Activated CD8-positive, alpha-beta T cell treated with anti-CD3 and anti-CD28 coated beads for 36 hours (primary cell): Measurements from ENCODE around the gene GSAP. TPM values are rescaled to one million over a fixed set of nuclear protein-coding genes. Genes with fewer than 3 reads are reported as not detected.

Source experiments
- ATAC-seq: fragments of 200-7000 bp; cut with Tn5 transposase; one replicate; pipeline ENCODE4 v1.10.0; 2021; ENCODE audit warnings: mild to moderate bottlenecking, moderate library complexity
- CTCF ChIA-PET: fragments of 350-600 bp; sonication (Branson Sonifier 250); formaldehyde crosslinking; loops from one replicate; lab custom pipeline; 2021; ENCODE audit warnings: antibody characterized with exemption; lab: Charles Lee
- POLR2A ChIA-PET: fragments of 350-600 bp; sonication (Branson Sonifier 250); formaldehyde crosslinking; loops from one replicate; lab custom pipeline; 2021; ENCODE audit warnings: antibody characterized with exemption; lab: Charles Lee
- DNase-seq: peaks from one replicate; pipeline ENCODE4 v3.0.0-alpha.2; 2020
- H3K27ac Mint-ChIP-seq: one replicate; pipeline ENCODE4 v1.8.0; 2021; ENCODE audit warnings: mild to moderate bottlenecking, mixed read lengths
- H3K27me3 Mint-ChIP-seq: one replicate; pipeline ENCODE4 v1.8.0; 2021; ENCODE audit warnings: mixed read lengths
- H3K36me3 Mint-ChIP-seq: one replicate; pipeline ENCODE4 v1.8.0; 2021; ENCODE audit warnings: low read depth, mixed read lengths
- H3K4me1 Mint-ChIP-seq: one replicate; pipeline ENCODE4 v1.8.0; 2021; ENCODE audit warnings: low read depth, mixed read lengths
- H3K4me3 Mint-ChIP-seq: one replicate; pipeline ENCODE4 v1.8.0; 2021; ENCODE audit warnings: mild to moderate bottlenecking, moderate library complexity, mixed read lengths
- H3K9me3 Mint-ChIP-seq: one replicate; pipeline ENCODE4 v1.8.0; 2021; ENCODE audit warnings: mixed read lengths
- intact Hi-C: fragments of 100-400 bp; cut with micrococcal nuclease; formaldehyde crosslinking; loops from one replicate; pipeline ENCODE4 v1.10.0; 2022
- total RNA-seq, 2 experiments: library from RNA; stranded (reverse); gene quantifications; one replicate each; pipeline ENCODE4 v1.2.3, GENCODE V29; 2021
- TF ChIP-seq, protein P1 (sequence below): fragments of 200-600 bp; IDR thresholded peaks from one replicate; pipeline ENCODE4 v1.8.0; 2022; ENCODE audit warnings: antibody characterized with exemption, mild to moderate bottlenecking

Gene GSAP
- total RNA-seq, 2 experiments from 2014 or later = 1.9 to 3.0 TPM

DNA sequence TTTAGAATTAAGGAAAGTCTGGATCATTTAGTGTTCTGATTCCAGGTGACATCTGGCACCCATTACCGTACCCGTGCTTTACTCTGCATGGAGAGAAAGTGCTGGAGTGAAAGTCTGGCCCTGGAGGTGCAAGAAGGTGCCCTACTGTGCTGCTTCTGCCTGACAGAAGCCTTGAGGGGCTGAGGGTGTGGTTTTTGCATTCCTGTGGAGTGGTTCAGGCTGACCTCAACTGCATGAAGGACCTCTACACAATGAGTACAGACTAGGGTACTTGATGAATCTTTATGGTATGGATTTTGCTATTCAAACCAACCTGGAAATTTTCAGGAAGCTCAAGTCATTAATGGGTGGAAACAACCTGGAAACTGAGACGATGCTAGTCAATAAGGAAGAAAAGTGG lies 45.1 kb upstream of the GSAP start:
- H3K27me3 Mint-ChIP-seq = no peaks in the 10 kb centered on the region
- no peak overlapping the region for H3K4me3 Mint-ChIP-seq
- no peaks in the 10 kb centered on the region for H3K9me3 Mint-ChIP-seq
- no peak overlapping the region for H3K27ac Mint-ChIP-seq
- ChIA-PET POLR2A (no interaction called here), CTCF (no interaction called here)
- intact Hi-C loops = loop anchor here (10.0 kb wide), 1 partner anchor 106 kb away; no protein-coding TSS in a partner anchor
- peaks cover 14% of the 10 kb centered on the region for H3K4me1 Mint-ChIP-seq
- no peaks in the 10 kb centered on the region for H3K36me3 Mint-ChIP-seq
- TF ChIP-seq, protein P1, sequence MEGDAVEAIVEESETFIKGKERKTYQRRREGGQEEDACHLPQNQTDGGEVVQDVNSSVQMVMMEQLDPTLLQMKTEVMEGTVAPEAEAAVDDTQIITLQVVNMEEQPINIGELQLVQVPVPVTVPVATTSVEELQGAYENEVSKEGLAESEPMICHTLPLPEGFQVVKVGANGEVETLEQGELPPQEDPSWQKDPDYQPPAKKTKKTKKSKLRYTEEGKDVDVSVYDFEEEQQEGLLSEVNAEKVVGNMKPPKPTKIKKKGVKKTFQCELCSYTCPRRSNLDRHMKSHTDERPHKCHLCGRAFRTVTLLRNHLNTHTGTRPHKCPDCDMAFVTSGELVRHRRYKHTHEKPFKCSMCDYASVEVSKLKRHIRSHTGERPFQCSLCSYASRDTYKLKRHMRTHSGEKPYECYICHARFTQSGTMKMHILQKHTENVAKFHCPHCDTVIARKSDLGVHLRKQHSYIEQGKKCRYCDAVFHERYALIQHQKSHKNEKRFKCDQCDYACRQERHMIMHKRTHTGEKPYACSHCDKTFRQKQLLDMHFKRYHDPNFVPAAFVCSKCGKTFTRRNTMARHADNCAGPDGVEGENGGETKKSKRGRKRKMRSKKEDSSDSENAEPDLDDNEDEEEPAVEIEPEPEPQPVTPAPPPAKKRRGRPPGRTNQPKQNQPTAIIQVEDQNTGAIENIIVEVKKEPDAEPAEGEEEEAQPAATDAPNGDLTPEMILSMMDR = no peak
- no peak for ATAC-seq
- DNase-seq = no peak

GRCh38 chr7:77460057-77460486 lies 43.9 kb upstream of the GSAP start:
- no peak for DNase-seq
- intact Hi-C loops = loop anchor here (10.0 kb wide), 1 partner anchor 105 kb away; no protein-coding TSS in a partner anchor
- ChIA-PET POLR2A (no interaction called here), CTCF (no interaction called here)
- Mint-ChIP-seq H3K4me1 (peaks cover 14% of the 10 kb centered on the region), H3K27ac (no peak overlapping the region), H3K9me3 (no peaks in the 10 kb centered on the region), H3K36me3 (no peaks in the 10 kb centered on the region), H3K4me3 (no peak overlapping the region), H3K27me3 (no peaks in the 10 kb centered on the region)
- TF ChIP-seq, protein P1 = no peak
- no peak for ATAC-seq

- ChIA-PET CTCF (no interaction called here), POLR2A (no interaction called here)
- TF ChIP-seq, protein P1 = no peak
- intact Hi-C loops = no loop called here
- H3K27ac Mint-ChIP-seq = no peak overlapping the region
- H3K9me3 Mint-ChIP-seq = no peaks in the 10 kb centered on the region
- H3K36me3 Mint-ChIP-seq = no peaks in the 10 kb centered on the region
- no peak for ATAC-seq
- peaks cover 9% of the 10 kb centered on the region for H3K4me1 Mint-ChIP-seq
- H3K4me3 Mint-ChIP-seq = no peak overlapping the region
- no peaks in the 10 kb centered on the region for H3K27me3 Mint-ChIP-seq
- DNase-seq = no peak
These were observed 43.2 kb upstream of the GSAP start for GRCh38 chr7:77459311-77459726.

GRCh38 chr7:77458786-77459185 lies 42.6 kb upstream of the GSAP start:
- H3K27me3 Mint-ChIP-seq = no peaks in the 10 kb centered on the region
- ChIA-PET CTCF (no interaction called here), POLR2A (no interaction called here)

GRCh38 chr7:77457779-77458178 lies 41.6 kb upstream of the GSAP start:
- no peak for ATAC-seq
- no peaks in the 10 kb centered on the region for H3K4me1 Mint-ChIP-seq
- intact Hi-C loops = no loop called here
- no peaks in the 10 kb centered on the region for H3K9me3 Mint-ChIP-seq
- TF ChIP-seq, protein P1 = no peak
- H3K4me3 Mint-ChIP-seq = no peak overlapping the region
- no peak overlapping the region for H3K27ac Mint-ChIP-seq
- H3K36me3 Mint-ChIP-seq = no peaks in the 10 kb centered on the region
- no peaks in the 10 kb centered on the region for H3K27me3 Mint-ChIP-seq
- CTCF ChIA-PET = no interaction called here
- no peak for DNase-seq
- POLR2A ChIA-PET = no interaction called here

More at GRCh38 chr7:77458786-77459185, 42.6 kb upstream of the GSAP start:
- H3K27ac Mint-ChIP-seq = no peak overlapping the region
- no peak for ATAC-seq
- no peaks in the 10 kb centered on the region for H3K9me3 Mint-ChIP-seq
- peaks cover 4% of the 10 kb centered on the region for H3K4me1 Mint-ChIP-seq
- TF ChIP-seq, protein P1 = no peak
- H3K36me3 Mint-ChIP-seq = no peaks in the 10 kb centered on the region
- H3K4me3 Mint-ChIP-seq = no peak overlapping the region
- DNase-seq = no peak
- intact Hi-C loops = no loop called here
